ENCODE results near the gene MED15.

Gene MED15

GRCh38 chr22:20551805-20552442 is 44.5 kb downstream of the MED15 start:
- no peak for TF ChIP-seq CTCF (IDR thresholded peaks at IDR 0.05; ENCODE audit: insufficient read depth, low read length, missing control alignments)
- DNase-seq (ENCODE audit: low read depth, low spot score): no peak
- CTCF ChIA-PET: interaction anchor here (1.1 to 27.3 kb wide), 4 partner anchors 8 to 55 kb away, joined by 3 to 505 read pairs (median 3); no protein-coding TSS in a partner anchor
- POLR2A ChIA-PET: interaction anchor here (0.9 to 1.3 kb wide), 3 partner anchors 12 to 43 kb away, joined by 4 to 6 read pairs (median 5); no protein-coding TSS in a partner anchor
- H3K4me3 ChIP-seq (ENCODE audit: low read depth, low read length): no peak overlapping the region

- H3K4me3 ChIP-seq (ENCODE audit: low read depth, low read length): no peak overlapping the region
- no peak for TF ChIP-seq CTCF (IDR thresholded peaks at IDR 0.05; ENCODE audit: insufficient read depth, low read length, missing control alignments)
- ChIA-PET CTCF (interaction anchor here (0.6 to 27.3 kb wide), 3 partner anchors 9 to 20 kb away, joined by 3 to 505 read pairs (median 3); no protein-coding TSS in a partner anchor), POLR2A (interaction anchor here (0.9 kb wide), 1 partner anchor 18 kb away, joined by 4 read pairs; no protein-coding TSS in a partner anchor)
- DNase-seq (ENCODE audit: low read depth, low spot score): no peak
Observed at GRCh38 chr22:20552443-20553401, 45.3 kb downstream of the MED15 start.

GRCh38 chr22:20553947-20554741 is 46.7 kb downstream of the MED15 start:
- POLR2A ChIA-PET: no interaction called here
- TF ChIP-seq CTCF (IDR thresholded peaks at IDR 0.05; ENCODE audit: insufficient read depth, low read length, missing control alignments): no peak
- H3K4me3 ChIP-seq (ENCODE audit: low read depth, low read length): no peak overlapping the region
- DNase-seq (ENCODE audit: low read depth, low spot score): no peak
- CTCF ChIA-PET: interaction anchor here (0.7 to 27.3 kb wide), 3 partner anchors 18 to 57 kb away, joined by 3 to 505 read pairs (median 3); no protein-coding TSS in a partner anchor

- H3K4me3 ChIP-seq (ENCODE audit: low read depth, low read length): no peak overlapping the region
- no peak for TF ChIP-seq CTCF (IDR thresholded peaks at IDR 0.05; ENCODE audit: insufficient read depth, low read length, missing control alignments)
- ChIA-PET POLR2A (no interaction called here), CTCF (interaction anchor here (1.6 to 27.3 kb wide), 2 partner anchors 18 to 58 kb away, joined by 3 to 505 read pairs; no protein-coding TSS in a partner anchor)
- no peak for DNase-seq (ENCODE audit: low read depth, low spot score)
Observed at GRCh38 chr22:20554824-20555223, 47.4 kb downstream of the MED15 start.

GRCh38 chr22:20558534-20558933 is 51.1 kb downstream of the MED15 start:
- ChIA-PET CTCF (interaction anchor here (27.3 kb wide), 1 partner anchor 14 kb away, joined by 505 read pairs; no protein-coding TSS in a partner anchor), POLR2A (no interaction called here)
- no peak for DNase-seq (ENCODE audit: low read depth, low spot score)
- TF ChIP-seq CTCF (IDR thresholded peaks at IDR 0.05; ENCODE audit: insufficient read depth, low read length, missing control alignments): no peak
- no peak overlapping the region for H3K4me3 ChIP-seq (ENCODE audit: low read depth, low read length)
